AG04450 (cell line): ENCODE data around the gene ARMS2. TPM values are rescaled to one million over a fixed set of nuclear protein-coding genes. Genes with fewer than 3 reads are reported as not detected.

Experiments used
- CTCF ChIA-PET: fragments of 300-600, 350-600 bp; formaldehyde crosslinking; extraction: SDS; loops from one replicate; lab custom pipeline; 2022; ENCODE audit warnings: antibody characterized with exemption, inconsistent platforms; lab: Charles Lee
- POLR2A ChIA-PET: fragments of 350-600 bp; formaldehyde crosslinking; extraction: SDS; loops from one replicate; lab custom pipeline; 2021; ENCODE audit warnings: antibody characterized with exemption, inconsistent platforms; lab: Yijun Ruan, JAX
- DNase-seq: peaks from one replicate; pipeline ENCODE4 v3.0.0-alpha.2; 2011; ENCODE audit warnings: low read depth, low spot score
- H3K27ac ChIP-seq: one replicate; pipeline ENCODE4 v1.5.1; 2012; ENCODE audit warnings: low read depth, low read length, control low read depth
- H3K27me3 ChIP-seq: one replicate; pipeline ENCODE4 v1.6.0; 2012; ENCODE audit warnings: low read length; ENCODE audit not compliant: control insufficient read depth, insufficient read depth
- H3K4me3 ChIP-seq: 2 replicates; pipeline ENCODE4 v1.5.1; 2011; ENCODE audit warnings: mild to moderate bottlenecking, low read depth, low read length, control low read depth
- H3K9me3 ChIP-seq: 2 replicates; pipeline ENCODE4 v1.5.1; 2012; ENCODE audit warnings: low read length; ENCODE audit not compliant: control insufficient read depth, insufficient read depth
- polyA plus RNA-seq: library from polyadenylated mRNA; depleted of rRNA; stranded (reverse); fragments of >200 nt; gene quantifications from 2 replicates; pipeline ENCODE4 v1.2.3, GENCODE V29; 2011
- TF ChIP-seq, protein P1 (sequence below): IDR thresholded peaks from 2 replicates; pipeline ENCODE4 v1.5.1; 2011; ENCODE audit warnings: low read depth, low read length, control low read depth, inconsistent platforms

ARMS2 gene
- polyA plus RNA-seq, 1 experiment, result not detected

DNA sequence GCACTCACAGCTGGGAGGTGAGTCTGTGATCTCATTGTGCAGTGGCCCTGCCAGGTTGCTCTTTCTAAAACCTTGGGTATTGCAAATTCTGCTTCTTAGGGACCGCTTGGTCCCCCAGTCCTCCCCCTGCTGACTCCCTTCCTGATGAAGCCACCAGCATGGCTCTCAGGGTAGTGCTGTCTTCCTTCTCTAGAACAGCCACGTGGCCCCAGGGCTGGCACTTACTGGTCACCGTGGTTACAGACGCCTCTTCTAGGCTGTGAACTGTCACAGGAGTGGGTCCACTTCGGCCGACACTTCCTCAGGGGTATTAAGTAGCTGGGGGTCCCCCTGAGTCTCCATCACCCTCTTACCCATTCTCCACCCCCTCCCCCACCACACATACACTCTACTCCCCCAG lies 4.2 kb downstream of the ARMS2 start:
- no peak overlapping the region for H3K4me3 ChIP-seq
- H3K9me3 ChIP-seq, result no peaks in the 10 kb centered on the region
- DNase-seq, result no peak
- TF ChIP-seq, protein P1, sequence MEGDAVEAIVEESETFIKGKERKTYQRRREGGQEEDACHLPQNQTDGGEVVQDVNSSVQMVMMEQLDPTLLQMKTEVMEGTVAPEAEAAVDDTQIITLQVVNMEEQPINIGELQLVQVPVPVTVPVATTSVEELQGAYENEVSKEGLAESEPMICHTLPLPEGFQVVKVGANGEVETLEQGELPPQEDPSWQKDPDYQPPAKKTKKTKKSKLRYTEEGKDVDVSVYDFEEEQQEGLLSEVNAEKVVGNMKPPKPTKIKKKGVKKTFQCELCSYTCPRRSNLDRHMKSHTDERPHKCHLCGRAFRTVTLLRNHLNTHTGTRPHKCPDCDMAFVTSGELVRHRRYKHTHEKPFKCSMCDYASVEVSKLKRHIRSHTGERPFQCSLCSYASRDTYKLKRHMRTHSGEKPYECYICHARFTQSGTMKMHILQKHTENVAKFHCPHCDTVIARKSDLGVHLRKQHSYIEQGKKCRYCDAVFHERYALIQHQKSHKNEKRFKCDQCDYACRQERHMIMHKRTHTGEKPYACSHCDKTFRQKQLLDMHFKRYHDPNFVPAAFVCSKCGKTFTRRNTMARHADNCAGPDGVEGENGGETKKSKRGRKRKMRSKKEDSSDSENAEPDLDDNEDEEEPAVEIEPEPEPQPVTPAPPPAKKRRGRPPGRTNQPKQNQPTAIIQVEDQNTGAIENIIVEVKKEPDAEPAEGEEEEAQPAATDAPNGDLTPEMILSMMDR, result no peak
- POLR2A ChIA-PET, result no interaction called here
- H3K27ac ChIP-seq, result no peak overlapping the region
- CTCF ChIA-PET, result interaction anchor here (0.8 kb wide), 1 partner anchor 24 kb away, joined by 3 read pairs; no protein-coding TSS in a partner anchor
- H3K27me3 ChIP-seq, result no peaks in the 10 kb centered on the region

GRCh38 chr10:122459561-122460273 lies 5.3 kb downstream of the ARMS2 start:
- no peak for DNase-seq
- H3K27me3 ChIP-seq, result no peaks in the 10 kb centered on the region
- no peak overlapping the region for H3K4me3 ChIP-seq
- TF ChIP-seq, protein P1, result no peak
- H3K27ac ChIP-seq, result peak overlapping the region; percentile 11
- H3K9me3 ChIP-seq, result no peaks in the 10 kb centered on the region
- CTCF ChIA-PET, result interaction anchor here (0.8 kb wide), 1 partner anchor 25 kb away, joined by 3 read pairs; no protein-coding TSS in a partner anchor
- POLR2A ChIA-PET, result interaction anchor here (1.9 kb wide), 1 partner anchor 10 kb away, joined by 5 read pairs; no protein-coding TSS in a partner anchor

GRCh38 chr10:122460891-122461293 lies 6.4 kb downstream of the ARMS2 start:
- POLR2A ChIA-PET, result interaction anchor here (0.7 to 1.9 kb wide), 2 partner anchors 8 to 44 kb away, joined by 3 to 5 read pairs; no protein-coding TSS in a partner anchor
- CTCF ChIA-PET, result no interaction called here
- TF ChIP-seq, protein P1, result no peak
- Histone ChIP-seq H3K9me3 (no peaks in the 10 kb centered on the region), H3K27ac (no peak overlapping the region), H3K27me3 (no peaks in the 10 kb centered on the region), H3K4me3 (peak overlapping the region; percentile 77)
- no peak for DNase-seq

GRCh38 chr10:122461367-122461728 lies 6.9 kb downstream of the ARMS2 start, which contains the start of gene HTRA1:
Gene HTRA1, plus strand, starts transcription at chr10:122461553. Its CDS starts 100 bp downstream, at chr10:122461653.
- DNase-seq, result no peak
- ChIA-PET CTCF (no interaction called here), POLR2A (interaction anchor here (0.7 kb wide), 1 partner anchor 43 kb away, joined by 3 read pairs; no protein-coding TSS in a partner anchor)
- TF ChIP-seq, protein P1, result no peak
- H3K9me3 ChIP-seq, result no peaks in the 10 kb centered on the region
- peak within 1 kb of the TSS; percentile 77 for H3K4me3 ChIP-seq
- no peaks in the 10 kb centered on the region for H3K27me3 ChIP-seq
- H3K27ac ChIP-seq, result peak within 1 kb of the TSS; percentile 57
